A673 (cell line): Measurements from ENCODE around the gene AP4E1. TPM values are rescaled to one million over a fixed set of nuclear protein-coding genes. Genes with fewer than 3 reads are reported as not detected.

Source experiments
- BruUV-seq: library from RNA; stranded (reverse); fragments of 400-500 nt; replicated peaks from 2 replicates; lab custom pipeline; 2021; lab: Mats Ljungman, UMichigan
- CTCF ChIA-PET: fragments of 300-600 bp; sonication (Branson Sonifier 250); formaldehyde crosslinking; loops from one replicate; lab custom pipeline; 2022; ENCODE audit warnings: antibody characterized with exemption; lab: Charles Lee
- POLR2A ChIA-PET: fragments of 300-600 bp; sonication (Branson Sonifier 250); formaldehyde crosslinking; loops from one replicate; lab custom pipeline; 2022; ENCODE audit warnings: antibody characterized with exemption; ENCODE audit not compliant: low non-redundant PET; lab: Charles Lee
- DNase-seq: peaks from one replicate; pipeline ENCODE4 v3.0.0-alpha.2; 2015; ENCODE audit warnings: low spot score
- H3K27ac ChIP-seq: fragments of 200-600 bp; sonication (generic); 2 replicates; pipeline ENCODE4 v1.5.1; 2016; ENCODE audit warnings: mixed run types, low read depth, mild to moderate bottlenecking, mixed read lengths, antibody characterized with exemption, low read length; ENCODE audit not compliant: poor library complexity, severe bottlenecking
- H3K27me3 ChIP-seq: fragments of 200-600 bp; sonication (generic); replicated peaks from 2 replicates; pipeline ENCODE4 v1.6.1; 2017; ENCODE audit warnings: mixed run types, low read depth, mild to moderate bottlenecking, mixed read lengths, antibody characterized with exemption, low read length; ENCODE audit not compliant: insufficient read depth, poor library complexity
- H3K36me3 ChIP-seq: fragments of 200-600 bp; sonication (generic); 2 replicates; pipeline ENCODE4 v1.6.1; 2016; ENCODE audit warnings: mixed run types, mild to moderate bottlenecking, mixed read lengths, antibody characterized with exemption, low read length; ENCODE audit not compliant: insufficient read depth, poor library complexity, severe bottlenecking
- H3K4me1 ChIP-seq: fragments of 200-600 bp; sonication (generic); 2 replicates; pipeline ENCODE4 v1.6.1; 2017; ENCODE audit warnings: mixed run types, mild to moderate bottlenecking, mixed read lengths, antibody characterized with exemption, low read length; ENCODE audit not compliant: insufficient read depth, poor library complexity, severe bottlenecking
- H3K4me3 ChIP-seq: fragments of 200-600 bp; sonication (generic); 2 replicates; pipeline ENCODE4 v1.5.1; 2016; ENCODE audit warnings: low read depth, mixed run types, mild to moderate bottlenecking, mixed read lengths, low read length; ENCODE audit not compliant: poor library complexity, severe bottlenecking
- H3K9me3 ChIP-seq: fragments of 200-600 bp; sonication (generic); 2 replicates; pipeline ENCODE4 v1.6.1; 2016; ENCODE audit warnings: mixed run types, low read depth, mild to moderate bottlenecking, mixed read lengths, antibody characterized with exemption, low read length; ENCODE audit not compliant: poor library complexity, severe bottlenecking
- CTCF ChIP-seq: fragments of 300-800, 200-600 bp; sonication (generic); conservative IDR thresholded peaks from 2 replicates; pipeline ENCODE4 v1.5.1; 2017; ENCODE audit warnings: low read depth, mild to moderate bottlenecking, antibody characterized with exemption, low read length, moderate library complexity, mixed read lengths
- EZH2 ChIP-seq: fragments of 200-600 bp; sonication (generic); IDR thresholded peaks from 2 replicates; pipeline ENCODE4 v1.6.1; 2017; ENCODE audit warnings: borderline replicate concordance, low read depth, mild to moderate bottlenecking, mixed read lengths, antibody characterized with exemption, low read length; ENCODE audit not compliant: poor library complexity, severe bottlenecking
- intact Hi-C: fragments of 100-400 bp; cut with micrococcal nuclease; formaldehyde crosslinking; loops from one replicate; pipeline ENCODE4 v1.10.0; 2022; ENCODE audit not compliant: unreplicated experiment
- total RNA-seq: library from RNA; stranded (reverse); gene quantifications from 2 replicates; pipeline ENCODE4 v1.2.3, GENCODE V29; 2021

AP4E1 gene
- total RNA-seq, 1 experiment from 2014 or later, result 13.9 TPM

DNA sequence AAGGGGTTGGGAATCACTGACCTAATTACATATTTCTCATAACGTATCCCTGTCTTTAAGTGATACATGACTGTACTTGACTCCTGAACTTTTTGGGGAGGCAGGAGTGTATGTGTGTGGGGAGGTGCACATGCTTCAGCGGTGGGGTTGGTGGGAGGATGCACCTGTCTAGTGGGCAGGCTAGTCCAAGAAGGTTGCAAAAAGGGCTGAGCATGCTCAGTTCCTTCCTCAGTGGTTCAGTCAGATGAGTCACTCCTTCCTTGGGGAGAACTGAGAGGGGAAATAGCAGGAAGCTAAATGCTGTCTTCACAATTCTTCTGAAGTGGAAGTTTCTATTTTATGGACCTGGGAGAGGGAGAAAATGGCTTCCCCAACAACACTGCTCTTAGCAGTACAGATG lies 24.6 kb upstream of the AP4E1 start:
- Histone ChIP-seq H3K27me3 (no peaks in the 10 kb centered on the region), H3K4me3 (no peak overlapping the region), H3K9me3 (no peaks in the 10 kb centered on the region), H3K4me1 (peaks cover 14% of the 10 kb centered on the region), H3K36me3 (no peaks in the 10 kb centered on the region), H3K27ac (no peak overlapping the region)
- intact Hi-C loops, result no loop called here
- POLR2A ChIA-PET, result no interaction called here
- no peak for TF ChIP-seq EZH2
- TF ChIP-seq CTCF, result no peak
- DNase-seq, result peak; percentile 41
- no TSS peak for BruUV-seq
- CTCF ChIA-PET, result no interaction called here

DNA sequence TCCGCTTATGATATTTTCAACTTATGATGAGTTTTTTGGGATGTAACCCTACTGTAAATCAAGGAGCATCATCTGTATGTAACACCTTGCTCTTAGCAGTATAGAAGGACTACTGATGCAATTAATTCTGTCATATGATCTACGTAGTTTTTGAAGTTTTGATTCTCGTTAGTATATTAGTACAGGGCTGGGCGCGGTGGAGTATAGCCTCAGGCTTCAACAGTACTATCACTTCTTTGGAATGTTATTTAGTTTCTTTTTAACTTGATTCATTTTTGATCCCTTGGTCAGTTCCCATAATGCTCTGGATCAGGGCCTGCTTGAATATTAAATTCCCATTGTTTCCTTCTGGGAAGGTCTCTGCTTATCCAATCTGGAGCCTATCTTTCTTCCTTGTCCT lies 23.9 kb upstream of the AP4E1 start:
- H3K36me3 ChIP-seq, result no peaks in the 10 kb centered on the region
- intact Hi-C loops, result no loop called here
- H3K4me3 ChIP-seq, result no peak overlapping the region
- H3K27me3 ChIP-seq, result no peaks in the 10 kb centered on the region
- TF ChIP-seq EZH2 (no peak), CTCF (no peak)
- no peaks in the 10 kb centered on the region for H3K9me3 ChIP-seq
- H3K4me1 ChIP-seq, result peaks cover 14% of the 10 kb centered on the region
- no peak for DNase-seq
- H3K27ac ChIP-seq, result peak overlapping the region; percentile 4
- ChIA-PET POLR2A (no interaction called here), CTCF (no interaction called here)
- BruUV-seq, result no TSS peak

DNA sequence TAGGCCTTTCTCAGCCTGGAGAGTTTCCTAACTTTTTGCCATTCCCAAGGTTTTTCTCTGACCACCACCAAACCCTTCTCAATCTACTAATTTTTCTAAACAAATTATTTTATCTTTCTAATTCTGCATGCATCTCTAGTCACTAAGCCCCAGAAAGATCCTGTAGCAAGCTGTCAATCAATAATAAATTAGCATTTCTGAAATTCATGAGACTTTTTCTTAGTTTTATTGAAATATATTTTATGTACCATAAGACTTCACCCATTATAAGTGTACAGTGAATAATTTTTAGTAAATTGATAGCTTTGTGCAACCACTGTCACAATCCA lies 22.4 kb upstream of the AP4E1 start:
- ChIA-PET CTCF (no interaction called here), POLR2A (no interaction called here)
- no TSS peak for BruUV-seq
- no peaks in the 10 kb centered on the region for H3K36me3 ChIP-seq
- H3K4me3 ChIP-seq, result no peak overlapping the region
- no peak overlapping the region for H3K27ac ChIP-seq
- peaks cover 3% of the 10 kb centered on the region for H3K4me1 ChIP-seq
- H3K27me3 ChIP-seq, result no peaks in the 10 kb centered on the region
- peaks cover 5% of the 10 kb centered on the region for H3K9me3 ChIP-seq
- TF ChIP-seq CTCF, result no peak
- no peak for TF ChIP-seq EZH2
- DNase-seq, result no peak
- intact Hi-C loops, result no loop called here
